Right kidney (tissue), 9 donors: ENCODE data around the gene GSG1L2.

ENCODE experiments used
- DNase-seq: peaks from one replicate; pipeline ENCODE4 v3.0.0-alpha.2; 2016
- long read RNA-seq, 8 donors: transcript quantifications; one replicate each; lab custom pipeline, GENCODE V29; 2026

GSG1L2 gene
- long read RNA-seq, donor 1, result 0 reads
- long read RNA-seq, donor 2, result 0 reads
- long read RNA-seq, donor 3, result 0 reads
- long read RNA-seq, donor 4, result 0 reads
- long read RNA-seq, donor 5, result 0 reads
- long read RNA-seq, donor 6, result 0 reads
- long read RNA-seq, donor 7, result 0 reads
- long read RNA-seq, donor 8, result 0 reads

- no peak for DNase-seq
Observed at GRCh38 chr17:9821921-9822320, at the start of gene GSG1L2. GSG1L2 (minus strand) TSS chr17:9822079; CDS start chr17:9822071, 8 bp downstream.

- DNase-seq, result no peak
Observed at GRCh38 chr17:9868552-9868951, 46.7 kb upstream of the GSG1L2 start.

- no peak for DNase-seq
Observed at GRCh38 chr17:9865586-9865985, 43.7 kb upstream of the GSG1L2 start.

- DNase-seq, result no peak
Observed at GRCh38 chr17:9862949-9863348, 41.1 kb upstream of the GSG1L2 start.

- no peak for DNase-seq
Observed at GRCh38 chr17:9862220-9862619, 40.3 kb upstream of the GSG1L2 start.

GRCh38 chr17:9860851-9861250 is 39.0 kb upstream of the GSG1L2 start:
- DNase-seq, result no peak

- no peak for DNase-seq
Observed at GRCh38 chr17:9859781-9860180, 37.9 kb upstream of the GSG1L2 start.

- no peak for DNase-seq
Observed at GRCh38 chr17:9855036-9855435, 33.2 kb upstream of the GSG1L2 start.

- DNase-seq, result no peak
Observed at GRCh38 chr17:9854255-9854654, 32.4 kb upstream of the GSG1L2 start.

GRCh38 chr17:9850151-9850550 is 28.3 kb upstream of the GSG1L2 start:
- no peak for DNase-seq

- no peak for DNase-seq
Observed at GRCh38 chr17:9845306-9845705, 23.4 kb upstream of the GSG1L2 start.

- DNase-seq, result no peak
Observed at GRCh38 chr17:9844153-9844552, 22.3 kb upstream of the GSG1L2 start.

GRCh38 chr17:9843152-9844010 is 21.5 kb upstream of the GSG1L2 start:
- no peak for DNase-seq

- no peak for DNase-seq
Observed at GRCh38 chr17:9842057-9842758, 20.3 kb upstream of the GSG1L2 start.

GRCh38 chr17:9839433-9839832 is 17.6 kb upstream of the GSG1L2 start:
- DNase-seq, result no peak

GRCh38 chr17:9837551-9838471 is 15.9 kb upstream of the GSG1L2 start:
- no peak for DNase-seq

GRCh38 chr17:9833922-9834321 is 12.0 kb upstream of the GSG1L2 start:
- no peak for DNase-seq

- DNase-seq, result no peak
Observed at GRCh38 chr17:9830711-9831110, 8.8 kb upstream of the GSG1L2 start.

GRCh38 chr17:9829343-9829742 is 7.5 kb upstream of the GSG1L2 start:
- no peak for DNase-seq

GRCh38 chr17:9828296-9829295 is 6.7 kb upstream of the GSG1L2 start:
- no peak for DNase-seq

GRCh38 chr17:9825641-9826150 is 3.8 kb upstream of the GSG1L2 start, which contains the start of gene GLP2R:
GLP2R (plus strand) TSS chr17:9825924; CDS start chr17:9826064, 140 bp downstream.
- DNase-seq, result no peak
